ENCODE data around the gene CCDC188. TPM values are rescaled to one million over a fixed set of nuclear protein-coding genes. Genes with fewer than 3 reads are reported as not detected.

CCDC188 gene
- total and polyA plus RNA-seq, 9 of the 15 experiments (the other 6 are each of a cell fraction or from before 2014, with no cell fraction given): not detected

GRCh38 chr22:20183823-20184222, 33.0 kb upstream of the CCDC188 start:
- no peaks in the 10 kb centered on the region for H3K9me1 ChIP-seq (ENCODE audit: control insufficient read depth, insufficient read depth, low read length)
- H2AFZ ChIP-seq (ENCODE audit: low read depth, low read length): no peak overlapping the region
- no peak for ATAC-seq
- no peak overlapping the region for H3K4me3 ChIP-seq
- ChIA-PET POLR2A (interaction anchor here (1.0 kb wide), 1 partner anchor 9 kb away, joined by 3 read pairs; no protein-coding TSS in a partner anchor), CTCF (ENCODE audit: low intra/inter-chr PET ratio) (no interaction called here)
- DNase-seq (ENCODE audit: extremely low read depth in 1 of 4, low spot score in 3 of 4): no peak
- no peak overlapping the region for H3K4me2 ChIP-seq (ENCODE audit: insufficient read depth, low read length)
- peaks cover 38 to 79% of the 10 kb centered on the region in 2 experiments; a peak in 4 of 5 replicates for H3K27me3 ChIP-seq (ENCODE audit: control insufficient read depth in 2 of 2, insufficient read depth in 2 of 2, low read length in 2 of 2)
- H3K4me1 ChIP-seq (replicated peaks in 1 of 2; ENCODE audit: control insufficient read depth in 2 of 2, insufficient read depth in 2 of 2, low read length in 2 of 2): peaks cover 0 to 55% of the 10 kb centered on the region in 2 experiments; a peak in 1 of 5 replicates
- no peak overlapping the region for H3K27ac ChIP-seq (ENCODE audit: extremely low read depth, low read depth, low read length)
- no peak for FAIRE-seq
- no peaks in the 10 kb centered on the region for H3K79me2 ChIP-seq (ENCODE audit: control insufficient read depth, insufficient read depth, low read length)
- intact Hi-C loops (cut with micrococcal nuclease) (no loop called here), in situ Hi-C loops (cut with MboI) (no loop called here)
- WGBS (ENCODE audit: insufficient coverage, low coverage, missing lambda C conversion rate): 6% methylated on average over 6 of the region's 6 CpGs
- 0 out of 4 replicates have a peak overlapping the region, but pooled peaks of 1 of the 2 experiments have one; percentile 2 for H3K9ac ChIP-seq (ENCODE audit: insufficient read depth in 1 of 2, low read depth in 2 of 2, low read length in 2 of 2)
- no peaks in the 10 kb centered on the region for H3K36me3 ChIP-seq (ENCODE audit: control insufficient read depth, insufficient read depth, low read length)
- TF ChIP-seq C11orf30 (IDR thresholded peaks at IDR 0.05; ENCODE audit: low read depth) (no peak), TCFL5 (CRISPR knock-in tag; conservative IDR thresholded peaks at IDR 0.05) (no peak), CBFB (CRISPR knock-in tag; IDR thresholded peaks at IDR 0.05) (0 out of 2 replicates have a peak, but pooled peaks have one; percentile 46), ETV5 (CRISPR knock-in tag; IDR thresholded peaks at IDR 0.05; ENCODE audit: low read depth) (no peak), RERE (CRISPR knock-in tag; IDR thresholded peaks at IDR 0.05; ENCODE audit: borderline replicate concordance) (peak; percentile 94; the same call in 1 of the 2 replicates), ZNF12 (CRISPR knock-in tag; IDR thresholded peaks at IDR 0.05) (peak; percentile 17; the same call in 1 of the 2 replicates), PBX2 (CRISPR knock-in tag; IDR thresholded peaks at IDR 0.05; ENCODE audit: low read depth) (0 out of 2 replicates have a peak, but pooled peaks have one; percentile 4), PBX2 (tag; conservative IDR thresholded peaks at IDR 0.05; ENCODE audit: low read depth) (no peak), TAF9B (IDR thresholded peaks at IDR 0.05; ENCODE audit: partially characterized antibody) (no peak), TEAD4 (IDR thresholded peaks at IDR 0.05; ENCODE audit: low read length) (no peak), TEAD4 (CRISPR knock-in tag; IDR thresholded peaks at IDR 0.05; ENCODE audit: borderline replicate concordance) (peak; percentile 76; the same call in 1 of the 2 replicates)
- no TSS peak for BruUV-seq (replicated peaks)
- H4K20me1 ChIP-seq (replicated peaks; ENCODE audit: control insufficient read depth, insufficient read depth, low read length): peaks cover 46% of the 10 kb centered on the region
- no peaks in the 10 kb centered on the region for H3K9me3 ChIP-seq (replicated peaks; ENCODE audit: control insufficient read depth, insufficient read depth, low read depth, low read length)
